HG03378 (cell line): ENCODE measurements around the gene RPUSD1.
A peak's percentile ranks its signal among the peaks of the same experiment; 100 is the strongest.
"Not testable (repeated sequence)": the region's sequence is repeated elsewhere in the genome, so short reads cannot be mapped to it uniquely, and the experiment has no call there.

ENCODE experiments used
- ATAC-seq: cut with Tn5 transposase; IDR thresholded peaks from one replicate; pipeline ENCODE4 v1.9.1; 2021; ENCODE audit warnings: mild to moderate bottlenecking, moderate library complexity; ENCODE audit not compliant: unreplicated experiment

RPUSD1 gene, protein sequence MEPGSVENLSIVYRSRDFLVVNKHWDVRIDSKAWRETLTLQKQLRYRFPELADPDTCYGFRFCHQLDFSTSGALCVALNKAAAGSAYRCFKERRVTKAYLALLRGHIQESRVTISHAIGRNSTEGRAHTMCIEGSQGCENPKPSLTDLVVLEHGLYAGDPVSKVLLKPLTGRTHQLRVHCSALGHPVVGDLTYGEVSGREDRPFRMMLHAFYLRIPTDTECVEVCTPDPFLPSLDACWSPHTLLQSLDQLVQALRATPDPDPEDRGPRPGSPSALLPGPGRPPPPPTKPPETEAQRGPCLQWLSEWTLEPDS

DNA sequence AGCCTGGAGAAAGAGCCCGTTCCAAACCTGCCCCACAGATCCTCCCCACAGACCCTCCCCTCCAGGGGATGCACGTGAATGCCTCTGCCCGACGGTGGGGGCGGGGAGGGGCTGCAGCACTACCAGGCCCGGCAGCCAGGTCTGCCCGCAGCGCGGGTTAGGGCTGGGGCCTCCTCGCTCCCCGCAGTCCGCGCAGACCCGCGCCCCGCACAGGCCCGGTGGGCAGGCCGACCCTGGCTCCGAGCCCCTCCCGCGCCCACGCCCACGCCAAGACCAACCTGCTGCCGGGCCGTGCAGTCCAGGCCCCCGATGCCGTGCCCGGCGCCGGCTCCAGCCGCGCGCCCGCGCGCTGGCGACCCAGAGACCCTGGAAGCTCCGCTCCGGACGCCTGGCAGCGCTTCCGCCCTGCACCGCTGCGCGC is at the start of gene RPUSD1:
RPUSD1 (minus strand) TSS at position 404 of the 421 bp plus-strand sequence. CDS start 644 bp downstream, outside the sequence.
- ATAC-seq = peak; percentile 15

DNA sequence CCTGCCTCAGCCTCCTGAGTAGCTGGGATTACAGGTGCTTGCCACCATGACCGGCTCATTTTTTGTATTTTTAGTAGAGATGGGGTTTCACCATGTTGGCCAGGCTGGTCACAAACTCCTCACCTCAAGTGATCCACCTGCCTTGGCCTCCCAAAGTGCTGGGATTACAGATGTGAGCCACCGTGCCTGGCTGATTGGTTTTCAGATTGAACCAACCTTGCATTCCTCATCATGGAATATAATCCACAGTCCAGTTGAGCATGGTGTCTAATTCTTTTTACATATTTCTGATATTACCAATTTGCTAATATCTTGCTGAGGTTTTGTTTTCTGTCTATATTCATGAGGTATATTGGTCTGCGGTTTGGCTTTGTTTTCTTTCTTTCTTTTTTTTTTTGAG is 48.6 kb upstream of the RPUSD1 start:
- ATAC-seq = not testable (repeated sequence)

- no peak for ATAC-seq
These were observed 48.0 kb upstream of the RPUSD1 start for GRCh38 chr16:836221-836620.

DNA sequence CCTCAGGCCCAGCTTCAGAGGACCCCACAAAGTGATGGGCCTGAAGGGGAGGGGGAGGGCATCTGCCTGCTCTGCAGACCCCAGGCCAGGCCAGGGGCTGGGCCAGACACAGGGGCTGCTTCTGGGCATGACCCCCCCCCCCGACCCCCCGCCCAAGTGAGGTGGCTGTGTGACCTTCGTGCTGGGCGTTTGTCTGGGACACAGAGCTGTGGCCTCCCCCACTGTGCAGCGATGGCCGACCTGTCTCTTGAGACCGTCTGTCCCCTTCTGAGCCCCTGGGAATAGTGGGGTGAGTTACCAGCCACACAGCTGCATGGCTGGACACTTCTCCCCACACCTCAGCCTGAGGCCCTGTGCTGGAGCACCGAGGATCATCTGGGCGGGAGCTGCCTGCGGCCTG is 47.2 kb upstream of the RPUSD1 start:
- no peak for ATAC-seq

DNA sequence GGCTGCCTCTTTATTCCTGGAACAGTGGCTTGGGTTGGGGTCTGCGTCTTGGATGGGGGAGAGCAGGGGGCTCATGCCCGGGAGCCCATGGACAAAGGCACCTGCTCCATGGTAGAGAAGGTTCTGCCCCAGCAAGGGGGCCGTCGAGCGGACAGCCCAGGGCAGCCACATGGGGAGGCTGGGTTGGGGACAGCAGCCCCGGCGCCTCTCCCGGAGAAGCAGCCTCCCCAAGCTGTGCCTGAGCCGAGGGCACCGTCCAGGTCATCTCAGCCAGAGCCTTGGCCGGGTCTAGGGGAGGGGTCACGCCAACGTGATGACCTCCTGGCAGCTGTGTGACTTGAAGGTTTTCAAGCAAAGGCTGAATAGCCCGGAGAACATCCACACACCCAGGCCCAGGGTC is 45.2 kb upstream of the RPUSD1 start:
- ATAC-seq = no peak

DNA sequence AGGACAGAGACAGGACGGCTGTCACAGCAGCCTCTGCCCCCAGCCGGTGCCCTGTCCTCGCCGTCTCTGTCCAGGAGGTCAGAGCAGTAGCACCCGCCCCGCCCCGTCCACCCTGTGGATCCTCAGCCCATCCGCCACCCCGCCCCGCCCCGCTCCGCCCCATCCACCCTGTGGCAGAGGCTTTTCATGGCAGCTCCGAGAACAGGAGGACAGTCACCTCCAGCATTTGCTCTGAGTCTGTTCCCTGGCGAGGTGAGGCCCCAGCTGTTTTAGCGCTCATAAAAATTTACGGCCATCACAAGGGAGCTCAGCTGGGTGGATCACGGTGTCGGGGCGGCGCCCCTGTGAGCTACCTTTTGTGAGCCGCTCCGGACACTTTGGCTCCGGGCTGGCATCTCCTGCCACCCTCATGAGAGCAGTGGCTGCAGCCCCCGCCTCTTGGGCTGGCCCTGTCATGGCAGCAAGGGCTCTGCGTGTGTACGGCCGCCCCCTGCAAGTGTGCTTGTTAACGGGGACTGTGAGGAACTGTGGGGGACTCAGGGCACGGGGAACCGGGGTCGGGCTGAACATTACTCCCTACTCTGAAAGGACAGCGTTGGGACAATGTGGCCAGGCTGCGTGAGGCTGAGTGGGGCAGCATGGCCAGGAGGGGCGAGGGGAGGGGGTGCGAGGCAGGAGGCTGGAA is 44.6 kb upstream of the RPUSD1 start:
- no peak for ATAC-seq

GRCh38 chr16:831571-832413 is 43.6 kb upstream of the RPUSD1 start:
- no peak for ATAC-seq

DNA sequence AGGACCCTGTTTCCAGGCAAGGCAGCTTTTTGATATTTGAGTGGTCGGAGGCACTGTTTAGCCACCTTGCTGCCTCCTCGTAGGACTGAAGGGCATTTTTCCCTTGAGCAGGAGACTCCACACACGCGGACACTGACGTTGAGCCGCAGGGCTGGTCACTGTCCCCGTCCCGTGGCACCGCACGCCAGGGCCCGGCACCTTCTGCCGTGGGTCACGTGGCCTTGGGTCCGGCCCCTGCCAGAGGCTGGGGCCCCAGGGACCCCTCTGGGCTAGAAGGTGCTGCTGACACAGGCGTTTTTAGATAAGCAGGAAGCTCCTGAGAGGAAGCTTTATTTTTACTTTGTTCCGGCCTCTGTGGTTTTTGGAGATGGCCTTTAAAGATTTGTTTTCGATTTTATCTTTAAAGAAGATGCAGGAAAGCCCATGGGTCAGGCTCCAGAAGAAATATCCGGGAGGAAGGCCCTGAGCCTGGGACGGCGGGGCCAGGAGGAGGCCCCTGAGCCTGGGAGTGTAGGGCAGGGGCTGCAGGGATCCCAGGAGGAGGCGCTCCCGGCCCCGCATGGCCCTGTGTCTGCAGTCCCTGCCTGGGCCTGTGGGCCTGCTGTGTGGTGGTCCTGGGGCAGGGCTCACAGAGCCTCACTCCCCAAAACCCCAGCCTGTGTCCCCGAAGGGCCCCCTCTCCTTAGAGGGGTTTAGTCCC is 42.8 kb upstream of the RPUSD1 start:
- ATAC-seq = no peak

DNA sequence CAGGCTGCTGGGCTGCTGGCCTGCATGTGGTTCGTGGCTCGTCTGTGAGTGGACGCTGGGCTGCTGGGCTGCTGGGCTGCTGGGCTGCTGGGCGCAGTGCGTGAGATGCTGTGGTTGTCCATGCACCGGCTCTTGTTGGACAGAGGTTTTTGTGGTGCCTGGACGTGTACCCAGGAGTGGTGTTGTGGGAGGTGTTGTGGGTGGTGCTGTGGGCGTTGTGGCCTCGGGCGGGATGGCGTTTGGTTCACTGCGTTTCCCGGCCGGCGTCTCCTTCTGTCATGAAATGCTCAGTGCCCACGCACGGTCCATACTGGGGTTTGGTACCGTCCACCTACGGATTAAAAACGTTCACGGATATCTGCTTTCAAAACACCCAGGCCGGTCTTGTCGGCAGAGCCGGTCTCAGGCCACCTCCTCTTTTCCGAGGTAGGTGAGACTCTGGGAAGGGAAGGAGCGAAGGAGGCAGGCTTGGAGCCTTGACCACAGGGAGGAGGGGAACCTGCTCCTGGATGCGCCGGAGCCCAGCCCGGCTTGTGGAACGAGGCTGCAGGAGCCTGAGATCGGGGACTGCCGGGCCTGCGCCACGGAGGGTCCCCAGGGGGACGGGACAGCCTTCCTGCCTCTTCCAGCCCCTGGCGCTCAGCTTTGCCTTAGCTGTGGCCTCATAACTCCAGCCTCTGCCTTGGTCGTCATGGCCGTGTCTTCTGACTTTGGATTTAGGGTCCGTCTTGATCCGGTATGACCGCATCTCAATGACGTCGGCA is 42.1 kb upstream of the RPUSD1 start:
- no peak for ATAC-seq

DNA sequence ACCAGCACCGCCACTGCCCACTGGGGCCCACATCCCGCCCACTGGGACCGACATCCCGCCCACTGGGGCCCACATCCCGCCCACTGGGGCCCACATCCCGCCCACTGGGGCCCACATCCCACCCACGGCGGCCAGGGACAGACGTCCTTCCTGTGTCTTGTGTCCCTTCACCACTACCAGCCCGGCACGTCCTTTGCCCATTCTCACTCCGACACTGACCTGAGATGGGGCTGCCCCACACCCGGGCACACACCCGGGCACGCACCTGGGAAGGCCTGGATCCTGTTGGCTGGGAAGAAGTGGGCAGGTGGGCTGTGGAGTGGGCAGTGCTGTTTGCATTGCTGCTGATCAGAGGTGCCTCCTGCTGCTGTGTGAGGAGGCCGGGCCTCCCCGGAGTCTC is 40.7 kb upstream of the RPUSD1 start:
- ATAC-seq = no peak

DNA sequence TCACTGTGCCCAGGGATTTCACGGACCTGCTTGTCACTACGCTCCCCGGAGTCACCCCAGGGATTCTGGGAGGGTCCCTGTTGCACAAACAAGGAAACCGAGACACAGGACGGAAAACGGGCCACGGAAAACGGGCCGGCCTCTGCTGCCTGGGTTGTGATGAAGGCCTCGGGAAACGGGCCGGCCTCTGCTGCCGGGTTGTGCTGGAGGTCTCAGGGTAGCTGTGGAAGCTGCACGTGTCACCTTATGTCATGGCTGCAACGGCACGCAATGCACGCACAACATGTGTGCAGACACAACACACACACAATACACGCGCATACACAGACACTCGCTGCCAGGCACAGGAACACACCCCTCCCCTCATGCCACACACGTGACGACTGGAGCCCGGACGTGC is 39.3 kb upstream of the RPUSD1 start:
- ATAC-seq = no peak

DNA sequence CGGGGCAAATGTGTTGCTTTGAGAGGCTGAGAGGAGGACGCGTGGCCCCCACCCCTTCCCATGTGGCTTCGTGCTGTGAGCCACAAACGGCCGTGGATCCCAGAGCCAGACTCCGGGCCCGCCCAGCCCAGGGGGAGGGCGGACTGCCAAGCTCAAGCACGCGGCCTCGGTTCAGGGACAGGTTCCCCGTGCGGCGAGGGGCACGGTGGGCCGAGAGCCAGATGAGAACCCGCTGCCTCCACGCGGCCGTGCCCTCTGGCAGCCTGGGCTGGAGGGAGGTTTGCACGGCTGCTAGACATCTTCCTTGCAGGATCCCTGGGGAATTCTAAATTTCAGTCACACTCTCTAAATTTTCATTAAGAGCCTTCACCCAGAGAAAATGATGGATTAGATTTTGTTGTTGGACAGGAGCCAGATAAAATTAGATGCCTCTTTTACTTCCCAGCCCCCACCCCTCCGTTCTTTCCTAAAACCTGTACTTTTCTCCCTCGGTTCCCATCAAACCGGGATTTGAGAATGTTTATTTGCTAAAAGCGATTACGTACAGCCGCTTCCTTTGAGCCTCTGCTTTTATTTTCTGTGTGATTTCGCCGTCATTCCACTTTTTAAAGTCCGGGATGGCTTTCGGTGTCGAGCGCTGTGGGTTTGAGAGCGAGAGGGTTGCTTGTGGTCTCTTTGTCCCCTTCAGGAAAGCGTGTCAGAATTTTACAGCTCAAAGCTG is 37.3 kb upstream of the RPUSD1 start:
- ATAC-seq = no peak

DNA sequence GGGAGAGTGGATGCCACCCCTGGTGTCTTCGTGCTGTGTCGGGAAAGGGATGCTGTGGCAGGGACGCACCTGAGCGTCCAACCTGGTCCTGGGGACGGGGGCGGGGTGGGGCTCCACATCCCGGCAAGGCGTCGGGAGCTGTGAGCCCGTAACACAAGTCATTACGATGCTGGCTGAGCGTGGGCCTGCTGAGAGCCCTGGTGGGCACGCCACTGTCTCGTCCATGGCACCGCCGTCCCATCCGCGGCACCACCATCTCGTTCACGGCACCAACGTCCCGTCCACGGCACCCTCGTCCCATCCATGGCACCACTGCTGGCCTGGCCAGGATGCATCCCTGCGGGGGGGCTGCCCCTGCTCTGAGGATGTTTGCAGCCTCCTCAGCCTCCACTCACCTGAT is 36.4 kb upstream of the RPUSD1 start:
- ATAC-seq = no peak

DNA sequence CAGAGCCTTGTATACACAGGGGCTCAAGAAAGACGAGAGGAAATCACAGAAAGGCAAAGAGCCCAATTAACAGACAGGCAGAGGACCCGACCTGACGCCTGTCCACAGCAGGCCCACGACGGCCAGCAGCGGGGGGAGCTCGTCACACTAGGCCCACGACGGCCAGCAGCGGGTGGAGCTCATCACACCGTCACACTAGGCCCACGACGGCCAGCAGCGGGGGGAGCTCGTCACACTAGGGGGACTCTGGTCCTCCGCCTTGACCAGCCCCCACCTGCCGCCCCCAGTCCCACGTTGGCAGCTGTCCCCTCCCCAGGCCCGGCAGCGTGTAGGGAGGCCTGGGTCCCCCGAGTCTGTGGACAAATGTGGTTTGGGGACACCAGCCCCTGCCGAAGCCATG is 36.0 kb upstream of the RPUSD1 start:
- no peak for ATAC-seq

DNA sequence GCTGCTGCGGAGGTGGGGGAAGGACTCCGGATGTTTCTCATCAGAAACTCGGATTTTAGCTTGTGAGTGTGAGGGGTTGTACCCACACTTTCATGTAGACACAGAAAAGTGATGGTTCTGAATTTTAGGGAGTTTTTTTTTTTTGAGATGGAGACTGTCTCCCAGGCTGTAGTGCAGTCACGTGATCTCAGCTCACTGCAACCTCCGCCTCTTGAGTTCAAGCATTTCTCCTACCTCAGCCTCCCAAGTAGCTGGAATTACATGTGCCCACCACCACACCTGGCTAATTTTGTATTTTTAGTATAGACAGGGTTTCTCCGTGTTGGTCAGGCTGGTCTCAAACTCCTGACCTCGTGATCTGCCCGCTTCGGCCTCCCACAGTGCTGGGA is 34.7 kb upstream of the RPUSD1 start:
- no peak for ATAC-seq

GRCh38 chr16:822174-822908 is 34.2 kb upstream of the RPUSD1 start:
- no peak for ATAC-seq

DNA sequence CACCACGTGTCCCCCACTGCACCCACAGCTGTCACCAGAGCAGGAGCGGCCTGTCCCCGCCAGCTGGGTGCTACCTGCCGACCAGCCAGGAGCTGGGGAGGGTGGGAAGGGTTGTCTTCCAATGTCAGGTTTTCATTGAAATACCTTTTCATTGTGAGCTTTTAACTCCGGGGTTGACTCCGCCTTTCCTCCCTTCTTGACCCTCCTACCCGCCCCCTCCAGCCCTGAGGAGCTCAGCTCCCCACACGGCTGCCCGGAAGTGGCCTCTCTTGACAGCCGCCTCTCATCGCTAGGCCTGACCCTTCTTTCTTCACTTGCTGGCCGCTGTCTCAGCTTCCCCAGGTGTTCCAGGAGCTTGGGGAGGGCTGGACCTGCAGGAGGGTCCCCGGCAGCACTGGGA is 33.6 kb upstream of the RPUSD1 start:
- no peak for ATAC-seq

GRCh38 chr16:820748-821147 is 32.6 kb upstream of the RPUSD1 start:
- no peak for ATAC-seq

- not testable (repeated sequence) for ATAC-seq
These were observed 31.8 kb upstream of the RPUSD1 start for GRCh38 chr16:820044-820408.
